NCI-H1417 treated with DMSO at 0.1 percent for 48 hours (cell line): ENCODE results near the gene UBB.

Experiments used
- DNase-seq: peaks from one replicate; lab custom pipeline; 2025; lab: John Stamatoyannopoulos, UW

UBB gene

GRCh38 chr17:16380640-16381495 is at the start of gene UBB:
UBB (plus strand) TSS chr17:16381091; CDS start chr17:16381908, 817 bp downstream.
- DNase-seq = no peak

GRCh38 chr17:16338391-16338790 is 42.5 kb upstream of the UBB start:
- DNase-seq = no peak

GRCh38 chr17:16339402-16339801 is 41.5 kb upstream of the UBB start:
- no peak for DNase-seq

- no peak for DNase-seq
Observed at GRCh38 chr17:16339959-16340358, 40.9 kb upstream of the UBB start.

DNA sequence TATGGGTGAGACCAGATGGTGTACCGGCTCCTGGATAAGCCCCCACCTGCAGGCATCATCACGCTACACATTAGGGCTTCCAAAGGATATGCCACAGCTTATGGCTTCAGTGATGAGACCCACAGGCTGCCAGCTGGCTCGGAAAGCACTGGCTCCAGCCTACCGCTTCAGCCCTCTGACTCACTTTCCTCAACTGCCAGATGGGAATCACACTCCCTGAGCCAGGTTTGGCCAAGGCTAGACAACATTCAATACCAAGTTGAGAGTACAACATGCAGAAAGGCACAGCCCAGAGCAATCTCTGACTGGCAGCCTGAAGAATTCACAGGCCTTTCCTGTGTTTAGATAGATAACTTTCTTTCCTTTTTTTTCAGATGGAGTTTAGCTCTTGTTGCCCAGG is 37.9 kb upstream of the UBB start:
- DNase-seq = no peak

GRCh38 chr17:16343569-16343968 is 37.3 kb upstream of the UBB start:
- no peak for DNase-seq

GRCh38 chr17:16345565-16345964 is 35.3 kb upstream of the UBB start:
- DNase-seq = no peak

- no peak for DNase-seq
Observed at GRCh38 chr17:16346721-16347271, 34.1 kb upstream of the UBB start.

GRCh38 chr17:16348586-16348985 is 32.3 kb upstream of the UBB start:
- DNase-seq = no peak

GRCh38 chr17:16349431-16349830 is 31.5 kb upstream of the UBB start:
- DNase-seq = no peak

DNA sequence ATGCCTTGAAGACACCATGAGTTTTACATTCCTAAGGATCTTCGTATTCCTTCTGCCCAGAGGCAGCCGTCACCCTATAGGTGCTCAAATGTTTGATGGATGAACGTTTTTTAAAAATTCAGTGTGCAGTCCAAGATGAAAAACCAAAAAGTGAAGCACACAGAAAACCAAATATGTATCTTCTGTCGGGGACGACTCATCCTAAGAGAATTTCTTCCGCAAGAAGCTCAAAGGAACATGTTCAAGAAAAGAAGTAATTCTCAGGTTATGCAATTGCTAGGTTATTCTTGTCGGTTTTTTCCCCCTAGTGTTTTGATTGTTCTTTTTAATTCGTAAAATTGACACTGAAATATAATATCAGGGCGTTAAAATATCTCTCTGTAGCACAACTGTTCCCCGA is 29.1 kb upstream of the UBB start:
- no peak for DNase-seq

DNA sequence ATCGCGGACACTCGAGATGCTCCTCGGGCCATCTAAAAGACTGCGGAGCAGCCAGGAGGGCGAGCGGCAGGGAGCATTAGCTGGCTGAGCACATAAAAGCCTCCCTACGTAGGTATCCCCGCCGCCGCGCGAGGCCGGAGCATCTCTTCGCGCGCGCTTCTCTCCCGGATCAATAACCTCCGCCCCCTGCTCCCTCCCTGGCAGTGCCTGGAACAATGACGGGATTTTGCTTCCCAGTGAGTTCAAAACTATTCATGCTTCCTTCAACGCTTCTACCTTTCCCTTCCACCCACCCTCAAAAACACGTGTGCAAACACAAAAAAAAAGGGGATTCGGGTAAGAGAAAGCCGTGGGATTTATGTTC is 28.6 kb upstream of the UBB start:
- DNase-seq = no peak

GRCh38 chr17:16352667-16353316 is 28.1 kb upstream of the UBB start:
- no peak for DNase-seq

DNA sequence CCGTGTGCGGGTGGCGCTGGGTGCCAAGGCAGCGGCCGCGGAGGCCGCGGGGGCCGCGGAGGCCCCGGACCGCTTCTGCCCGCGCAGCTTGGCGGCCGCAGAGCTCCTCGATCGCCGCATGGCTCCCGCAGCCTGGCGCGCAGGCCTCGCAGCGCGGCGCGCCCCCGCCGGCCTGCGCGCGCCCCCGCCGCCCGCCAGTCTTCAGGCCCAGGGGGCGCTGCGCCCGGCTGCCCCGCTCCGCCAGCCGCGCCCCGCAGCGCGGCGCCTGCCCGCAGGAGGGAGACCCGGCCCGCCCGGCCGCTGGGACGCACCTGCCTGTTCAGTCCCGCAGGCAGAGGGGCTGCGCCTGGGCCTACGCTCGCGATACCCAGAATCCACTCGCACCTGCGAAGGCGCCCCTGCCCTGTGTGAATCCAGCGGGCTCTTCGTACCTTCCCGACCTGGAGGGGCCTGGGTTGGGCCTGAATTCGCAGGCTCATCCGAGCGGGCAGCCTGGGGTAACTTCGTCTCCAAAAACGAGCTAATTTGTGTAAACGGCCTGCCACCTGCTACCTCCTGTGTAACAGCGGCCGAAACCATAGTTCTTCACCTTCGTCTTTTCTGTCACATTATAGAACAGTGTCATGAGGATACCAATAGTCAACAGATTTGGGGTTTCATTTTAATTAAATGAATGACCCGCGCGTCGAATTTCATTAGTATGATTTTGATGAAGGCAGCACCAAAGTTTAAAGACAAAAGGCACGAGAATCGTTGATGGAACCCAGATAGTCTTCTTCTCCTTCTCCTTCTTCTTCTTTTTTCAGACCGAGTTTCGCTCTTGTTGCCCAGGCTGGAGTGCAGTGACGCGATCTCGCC is 27.3 kb upstream of the UBB start, which contains the start of gene CENPV:
TSS of gene CENPV (minus strand) at position 153 of the 858 bp plus-strand sequence. CDS start at position 120, 33 bp downstream.
- DNase-seq = no peak

DNA sequence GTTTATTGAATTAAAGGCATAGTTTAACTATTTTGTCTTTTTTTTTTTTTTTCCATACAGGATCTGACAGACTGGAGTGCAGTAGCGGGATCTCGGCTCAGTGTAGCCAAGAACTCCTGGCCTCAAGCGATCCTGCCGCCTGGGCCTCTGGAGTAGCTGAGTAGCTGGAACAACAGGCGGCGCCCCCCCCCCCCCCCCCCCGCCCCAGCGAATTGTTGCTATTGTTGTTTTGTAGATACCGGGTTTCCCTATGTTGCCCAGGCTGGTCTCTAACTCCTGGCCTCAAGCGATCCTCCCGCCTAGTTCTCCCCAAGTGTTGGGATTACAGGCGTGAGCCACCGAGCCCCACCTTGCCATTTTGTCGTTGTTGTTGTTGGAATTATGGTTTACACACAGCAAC is 26.3 kb upstream of the UBB start:
- no peak for DNase-seq

DNA sequence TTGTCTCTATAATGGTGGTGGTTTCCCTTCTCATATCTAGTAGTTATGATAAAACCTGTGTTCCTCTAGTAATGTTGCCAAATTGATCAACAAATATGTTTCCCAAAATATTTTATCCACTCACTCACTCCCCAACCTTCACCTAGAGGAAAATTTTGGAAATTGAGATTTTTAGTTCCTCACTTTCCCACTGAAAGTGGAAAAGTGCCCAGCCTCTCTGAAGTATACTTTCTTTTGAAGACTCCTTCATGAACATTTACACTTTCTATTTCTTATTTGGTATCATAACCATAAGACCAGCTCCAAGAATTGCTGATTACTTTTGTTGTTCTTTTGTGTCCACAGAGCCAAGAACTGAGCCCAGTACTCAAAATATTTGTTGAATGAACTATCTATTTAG is 22.5 kb upstream of the UBB start:
- no peak for DNase-seq

DNA sequence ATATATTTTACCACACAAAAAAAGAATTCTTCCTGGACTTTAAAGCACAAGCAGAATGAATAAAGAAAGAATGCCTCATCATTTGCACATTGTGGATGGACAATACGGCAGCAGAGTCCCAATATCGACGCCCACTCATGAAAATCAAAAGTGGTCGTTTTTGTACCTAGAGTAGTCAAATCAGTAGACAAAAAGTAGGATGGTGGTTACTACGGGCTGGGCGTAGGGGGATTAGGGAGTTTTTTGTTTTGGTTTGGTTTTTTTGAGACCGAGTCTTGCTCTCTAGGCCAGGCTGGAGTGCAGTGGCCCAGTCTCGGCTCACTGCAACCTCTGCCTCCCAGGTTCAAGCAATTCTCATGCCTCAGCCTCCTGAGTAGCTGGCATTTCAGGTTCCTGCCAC is 19.0 kb upstream of the UBB start:
- no peak for DNase-seq

DNA sequence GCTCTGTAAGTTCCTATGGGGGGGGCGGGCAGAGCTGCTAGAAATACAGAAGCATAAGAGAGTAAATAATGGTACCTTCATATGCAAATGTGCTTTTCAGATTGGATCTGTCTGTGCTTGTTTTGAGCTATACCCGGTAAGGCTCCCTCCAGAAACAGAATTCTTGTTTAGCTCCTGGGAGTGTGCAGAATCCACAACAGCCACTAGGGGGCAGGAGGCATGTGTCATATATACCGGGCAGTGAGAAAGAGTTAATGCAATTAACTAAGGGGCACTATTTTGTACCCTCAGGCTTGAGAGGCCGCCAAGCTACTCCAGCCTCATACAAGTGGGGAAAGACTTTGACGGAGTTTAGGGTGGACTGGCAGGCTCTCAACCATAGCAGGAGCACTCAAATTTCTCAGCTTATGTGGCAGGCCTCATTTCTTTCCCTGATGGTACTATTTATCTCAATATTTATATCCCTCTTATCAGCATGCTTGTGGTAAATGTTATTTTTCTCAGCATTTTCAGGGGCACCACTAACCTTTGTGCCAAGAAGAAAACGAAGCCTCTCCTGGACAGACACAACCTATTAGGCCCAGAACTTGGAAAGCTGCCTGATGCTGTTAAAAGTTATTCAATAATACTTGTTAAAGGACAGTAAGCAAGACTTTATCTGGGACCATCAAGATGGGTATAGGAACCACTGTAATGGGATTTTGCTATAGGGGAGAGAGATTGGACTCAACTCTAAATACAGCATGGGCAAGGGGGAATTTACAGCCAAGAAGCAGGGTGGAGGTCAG is 16.9 kb upstream of the UBB start:
- DNase-seq = no peak

DNA sequence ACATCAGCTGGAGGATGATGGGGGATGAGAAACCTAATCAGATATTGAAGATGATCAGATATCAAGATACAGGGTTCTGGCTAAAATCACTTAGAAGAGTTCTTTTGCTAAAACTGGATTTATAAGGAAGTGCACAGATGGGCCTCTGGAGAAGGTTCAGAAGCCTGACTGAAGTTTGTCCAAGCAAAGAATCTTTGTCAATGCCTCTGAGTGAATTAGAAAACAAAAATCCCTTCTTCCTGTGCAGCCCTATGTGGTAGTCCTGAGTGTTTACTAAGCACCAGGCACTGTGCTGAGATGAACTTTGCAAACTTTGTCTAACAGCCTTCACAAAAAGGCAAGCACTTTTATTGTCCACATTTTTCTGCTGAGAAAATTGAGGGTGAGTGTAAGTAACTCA is 16.3 kb upstream of the UBB start:
- DNase-seq = no peak

DNA sequence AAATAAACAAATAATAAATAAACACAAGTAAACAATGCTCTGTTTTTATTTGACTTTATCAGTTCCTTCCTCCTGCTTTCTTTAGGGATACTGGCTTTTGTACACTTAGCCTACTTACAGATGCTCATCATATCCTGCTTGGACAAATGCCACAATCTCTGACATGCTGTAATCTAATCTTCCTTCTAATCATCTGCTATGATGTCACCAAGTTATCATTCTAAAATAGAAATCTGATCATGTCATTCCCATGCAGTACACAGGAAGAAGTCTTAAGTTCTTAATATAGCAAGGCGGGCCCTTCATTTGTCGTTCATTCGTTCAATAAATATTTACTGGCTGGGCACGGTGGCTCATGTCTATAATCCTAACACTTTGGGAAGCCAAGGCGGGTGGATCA is 9.1 kb upstream of the UBB start:
- DNase-seq = no peak

GRCh38 chr17:16374146-16374938 is 6.5 kb upstream of the UBB start:
- DNase-seq = no peak
